ENCODE results near the gene EFNA5. TPM values are rescaled to one million over a fixed set of nuclear protein-coding genes. Genes with fewer than 3 reads are reported as not detected.

EFNA5 gene
- total RNA-seq, 1 experiment from 2014 or later: 1.5 TPM

GRCh38 chr5:107668154-107669095 lies 2.3 kb downstream of the EFNA5 start:
- Histone ChIP-seq H3K9me3 (no peaks in the 10 kb centered on the region), H3K4me1 (peaks cover 12% of the 10 kb centered on the region; the same call in 1 of the 2 replicates), H3K4me3 (ENCODE audit: low read depth, low read length) (no peak overlapping the region), H3K27me3 (replicated peaks; ENCODE audit: control insufficient read depth, insufficient read depth, low read length) (peaks cover 4% of the 10 kb centered on the region), H3K36me3 (ENCODE audit: control insufficient read depth, insufficient read depth, low read length) (no peaks in the 10 kb centered on the region)
- Mint-ChIP-seq H3K4me3 (ENCODE audit: unreplicated experiment) (peak overlapping the region; percentile 85), H3K9me3 (ENCODE audit: unreplicated experiment) (no peaks in the 10 kb centered on the region), H3K27me3 (ENCODE audit: insufficient read depth, unreplicated experiment) (peaks cover 20% of the 10 kb centered on the region), H3K4me1 (ENCODE audit: low read depth, unreplicated experiment) (peaks cover 6% of the 10 kb centered on the region), H3K27ac (ENCODE audit: unreplicated experiment) (no peak overlapping the region), H3K36me3 (ENCODE audit: insufficient read depth, unreplicated experiment) (no peaks in the 10 kb centered on the region)
- ChIA-PET POLR2A (no interaction called here), CTCF (interaction anchor here (1.1 kb wide), 1 partner anchor 96 kb away, joined by 3 read pairs; no protein-coding TSS in a partner anchor)
- peak in 1 of 2 experiments; percentile 31 for DNase-seq
- BruUV-seq (replicated peaks): no TSS peak
- intact Hi-C loops (cut with micrococcal nuclease; ENCODE audit: unreplicated experiment): no loop called here
- TF ChIP-seq CTCF (IDR thresholded peaks at IDR 0.05; ENCODE audit: insufficient read depth in 1 of 2, low read depth in 1 of 2, low read length in 1 of 2, severe bottlenecking in 1 of 2, unreplicated experiment in 1 of 2): no peak

GRCh38 chr5:107666051-107666655 lies 4.6 kb downstream of the EFNA5 start:
- Histone ChIP-seq H3K4me1 (peaks cover 12% of the 10 kb centered on the region; the same call in 1 of the 2 replicates), H3K4me3 (ENCODE audit: low read depth, low read length) (no peak overlapping the region), H3K9me3 (no peaks in the 10 kb centered on the region), H3K36me3 (ENCODE audit: control insufficient read depth, insufficient read depth, low read length) (no peaks in the 10 kb centered on the region), H3K27me3 (replicated peaks; ENCODE audit: control insufficient read depth, insufficient read depth, low read length) (peaks cover 2% of the 10 kb centered on the region)
- ChIA-PET CTCF (no interaction called here), POLR2A (no interaction called here)
- DNase-seq: no peak
- Mint-ChIP-seq H3K27me3 (ENCODE audit: insufficient read depth, unreplicated experiment) (peaks cover 25% of the 10 kb centered on the region), H3K27ac (ENCODE audit: unreplicated experiment) (no peak overlapping the region), H3K4me1 (ENCODE audit: low read depth, unreplicated experiment) (peaks cover 6% of the 10 kb centered on the region), H3K4me3 (ENCODE audit: unreplicated experiment) (no peak overlapping the region), H3K36me3 (ENCODE audit: insufficient read depth, unreplicated experiment) (no peaks in the 10 kb centered on the region), H3K9me3 (ENCODE audit: unreplicated experiment) (no peaks in the 10 kb centered on the region)
- no TSS peak for BruUV-seq (replicated peaks)
- TF ChIP-seq CTCF (IDR thresholded peaks at IDR 0.05; ENCODE audit: insufficient read depth in 1 of 2, low read depth in 1 of 2, low read length in 1 of 2, severe bottlenecking in 1 of 2, unreplicated experiment in 1 of 2): no peak
- intact Hi-C loops (cut with micrococcal nuclease; ENCODE audit: unreplicated experiment): no loop called here

- ChIA-PET POLR2A (no interaction called here), CTCF (no interaction called here)
- H3K27ac Mint-ChIP-seq (ENCODE audit: unreplicated experiment): no peak overlapping the region
Observed at GRCh38 chr5:107665036-107665570, 5.6 kb downstream of the EFNA5 start.

More at GRCh38 chr5:107665036-107665570, 5.6 kb downstream of the EFNA5 start:
- intact Hi-C loops (cut with micrococcal nuclease; ENCODE audit: unreplicated experiment): no loop called here
- no peak for TF ChIP-seq CTCF (IDR thresholded peaks at IDR 0.05; ENCODE audit: insufficient read depth in 1 of 2, low read depth in 1 of 2, low read length in 1 of 2, severe bottlenecking in 1 of 2, unreplicated experiment in 1 of 2)
- H3K9me3 Mint-ChIP-seq (ENCODE audit: unreplicated experiment): no peaks in the 10 kb centered on the region
- H3K27me3 Mint-ChIP-seq (ENCODE audit: insufficient read depth, unreplicated experiment): peaks cover 23% of the 10 kb centered on the region
- no peaks in the 10 kb centered on the region for H3K36me3 Mint-ChIP-seq (ENCODE audit: insufficient read depth, unreplicated experiment)
- no peak for DNase-seq
- H3K4me3 Mint-ChIP-seq (ENCODE audit: unreplicated experiment): no peak overlapping the region
- H3K27me3 ChIP-seq (replicated peaks; ENCODE audit: control insufficient read depth, insufficient read depth, low read length): peaks cover 2% of the 10 kb centered on the region
- H3K9me3 ChIP-seq: no peaks in the 10 kb centered on the region
- peaks cover 6% of the 10 kb centered on the region for H3K4me1 Mint-ChIP-seq (ENCODE audit: low read depth, unreplicated experiment)
- BruUV-seq (replicated peaks): no TSS peak
- H3K4me1 ChIP-seq: peaks cover 12% of the 10 kb centered on the region; the same call in 1 of the 2 replicates
- H3K4me3 ChIP-seq (ENCODE audit: low read depth, low read length): no peak overlapping the region
- no peaks in the 10 kb centered on the region for H3K36me3 ChIP-seq (ENCODE audit: control insufficient read depth, insufficient read depth, low read length)
